CD4-positive, alpha-beta T cell treated with Interleukin-15 for 4 hours (primary cell): ENCODE measurements around the gene ADIPOR2.
"Not testable (repeated sequence)": the region's sequence is repeated elsewhere in the genome, so short reads cannot be mapped to it uniquely, and the experiment has no call there.

Source experiments
- DNase-seq: peaks from one replicate; pipeline ENCODE4 v3.0.0-alpha.2; 2020; ENCODE audit warnings: low spot score

Gene ADIPOR2

GRCh38 chr12:1815814-1816729 is 125.2 kb downstream of the ADIPOR2 start:
- no peak for DNase-seq

GRCh38 chr12:1816730-1817348 is 126.0 kb downstream of the ADIPOR2 start:
- no peak for DNase-seq

- not testable (repeated sequence) for DNase-seq
Observed at GRCh38 chr12:1817928-1818327, 127.1 kb downstream of the ADIPOR2 start.

GRCh38 chr12:1819050-1819449 is 128.2 kb downstream of the ADIPOR2 start:
- DNase-seq = no peak

GRCh38 chr12:1819571-1819970 is 128.7 kb downstream of the ADIPOR2 start:
- no peak for DNase-seq

- DNase-seq = no peak
Observed at GRCh38 chr12:1820191-1820895, 129.5 kb downstream of the ADIPOR2 start, which contains the start of gene LRTM2. TSS of gene LRTM2 (plus strand) at chr12:1820565. CDS start at chr12:1828149, 7,584 bp downstream.

- no peak for DNase-seq
Observed at GRCh38 chr12:1820896-1821291, 130.0 kb downstream of the ADIPOR2 start.

GRCh38 chr12:1821805-1822204 is 130.9 kb downstream of the ADIPOR2 start:
- DNase-seq = no peak

- no peak for DNase-seq
Observed at GRCh38 chr12:1822699-1823098, 131.8 kb downstream of the ADIPOR2 start.

- no peak for DNase-seq
Observed at GRCh38 chr12:1823237-1823636, 132.4 kb downstream of the ADIPOR2 start.

- no peak for DNase-seq
Observed at GRCh38 chr12:1825382-1826102, 134.7 kb downstream of the ADIPOR2 start.

GRCh38 chr12:1826401-1826800 is 135.5 kb downstream of the ADIPOR2 start:
- DNase-seq = no peak

GRCh38 chr12:1826867-1827705 is 136.2 kb downstream of the ADIPOR2 start:
- DNase-seq = no peak

GRCh38 chr12:1827826-1828805 is 137.2 kb downstream of the ADIPOR2 start:
- no peak for DNase-seq

GRCh38 chr12:1828856-1829255 is 138.0 kb downstream of the ADIPOR2 start:
- no peak for DNase-seq

GRCh38 chr12:1829306-1829900 is 138.5 kb downstream of the ADIPOR2 start:
- no peak for DNase-seq

- DNase-seq = no peak
Observed at GRCh38 chr12:1830401-1830845, 139.6 kb downstream of the ADIPOR2 start.

GRCh38 chr12:1830981-1831963 is 140.4 kb downstream of the ADIPOR2 start:
- no peak for DNase-seq
